ENCODE results near the gene RAD51B.

RAD51B gene

DNA sequence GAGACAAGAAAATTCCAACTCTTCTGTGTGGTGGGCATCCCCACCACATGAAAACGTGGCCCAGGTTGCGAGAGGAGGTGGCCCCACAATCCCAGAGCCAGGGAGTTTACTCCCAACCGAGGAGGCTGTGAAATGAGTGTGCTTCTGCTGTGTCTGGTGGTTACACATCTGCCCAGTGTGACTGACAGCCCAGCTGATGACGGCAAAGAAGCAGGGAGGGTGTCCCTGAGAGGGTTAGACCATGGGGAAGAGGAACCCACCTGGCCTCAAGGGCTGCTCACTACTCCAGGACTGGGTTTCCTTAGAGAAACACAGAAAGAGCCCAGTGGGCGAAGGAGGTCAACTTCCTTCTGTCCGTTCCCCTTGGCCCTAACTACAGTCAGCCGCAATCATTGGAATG is 948.7 kb downstream of the RAD51B start (continued):
- TF ChIP-seq, protein P1, sequence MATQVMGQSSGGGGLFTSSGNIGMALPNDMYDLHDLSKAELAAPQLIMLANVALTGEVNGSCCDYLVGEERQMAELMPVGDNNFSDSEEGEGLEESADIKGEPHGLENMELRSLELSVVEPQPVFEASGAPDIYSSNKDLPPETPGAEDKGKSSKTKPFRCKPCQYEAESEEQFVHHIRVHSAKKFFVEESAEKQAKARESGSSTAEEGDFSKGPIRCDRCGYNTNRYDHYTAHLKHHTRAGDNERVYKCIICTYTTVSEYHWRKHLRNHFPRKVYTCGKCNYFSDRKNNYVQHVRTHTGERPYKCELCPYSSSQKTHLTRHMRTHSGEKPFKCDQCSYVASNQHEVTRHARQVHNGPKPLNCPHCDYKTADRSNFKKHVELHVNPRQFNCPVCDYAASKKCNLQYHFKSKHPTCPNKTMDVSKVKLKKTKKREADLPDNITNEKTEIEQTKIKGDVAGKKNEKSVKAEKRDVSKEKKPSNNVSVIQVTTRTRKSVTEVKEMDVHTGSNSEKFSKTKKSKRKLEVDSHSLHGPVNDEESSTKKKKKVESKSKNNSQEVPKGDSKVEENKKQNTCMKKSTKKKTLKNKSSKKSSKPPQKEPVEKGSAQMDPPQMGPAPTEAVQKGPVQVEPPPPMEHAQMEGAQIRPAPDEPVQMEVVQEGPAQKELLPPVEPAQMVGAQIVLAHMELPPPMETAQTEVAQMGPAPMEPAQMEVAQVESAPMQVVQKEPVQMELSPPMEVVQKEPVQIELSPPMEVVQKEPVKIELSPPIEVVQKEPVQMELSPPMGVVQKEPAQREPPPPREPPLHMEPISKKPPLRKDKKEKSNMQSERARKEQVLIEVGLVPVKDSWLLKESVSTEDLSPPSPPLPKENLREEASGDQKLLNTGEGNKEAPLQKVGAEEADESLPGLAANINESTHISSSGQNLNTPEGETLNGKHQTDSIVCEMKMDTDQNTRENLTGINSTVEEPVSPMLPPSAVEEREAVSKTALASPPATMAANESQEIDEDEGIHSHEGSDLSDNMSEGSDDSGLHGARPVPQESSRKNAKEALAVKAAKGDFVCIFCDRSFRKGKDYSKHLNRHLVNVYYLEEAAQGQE (tag by site-specific recombination; IDR thresholded peaks at IDR 0.05): no peak
- TF ChIP-seq ZNF121 (tag by site-specific recombination; IDR thresholded peaks at IDR 0.05) (no peak), ZFP41 (tag by site-specific recombination; IDR thresholded peaks at IDR 0.05; ENCODE audit: borderline replicate concordance) (no peak), ZNF571 (tag by site-specific recombination; IDR thresholded peaks at IDR 0.05) (no peak), ZNF132 (tag by site-specific recombination; IDR thresholded peaks at IDR 0.05; ENCODE audit: borderline replicate concordance) (no peak), ZNF155 (tag by site-specific recombination; IDR thresholded peaks at IDR 0.05) (no peak), ZNF654 (tag by site-specific recombination; IDR thresholded peaks at IDR 0.05; ENCODE audit: low read depth) (no peak)
- TF ChIP-seq, protein P2, sequence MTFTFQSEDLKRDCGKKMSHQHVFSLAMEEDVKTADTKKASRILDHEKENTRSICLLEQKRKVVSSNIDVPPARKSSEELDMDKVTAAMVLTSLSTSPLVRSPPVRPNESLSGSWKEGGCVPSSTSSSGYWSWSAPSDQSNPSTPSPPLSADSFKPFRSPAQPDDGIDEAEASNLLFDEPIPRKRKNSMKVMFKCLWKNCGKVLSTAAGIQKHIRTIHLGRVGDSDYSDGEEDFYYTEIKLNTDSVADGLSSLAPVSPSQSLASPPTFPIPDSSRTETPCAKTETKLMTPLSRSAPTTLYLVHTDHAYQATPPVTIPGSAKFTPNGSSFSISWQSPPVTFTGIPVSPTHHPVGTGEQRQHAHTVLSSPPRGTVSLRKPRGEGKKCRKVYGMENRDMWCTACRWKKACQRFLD (tag by site-specific recombination; IDR thresholded peaks at IDR 0.05): no peak

DNA sequence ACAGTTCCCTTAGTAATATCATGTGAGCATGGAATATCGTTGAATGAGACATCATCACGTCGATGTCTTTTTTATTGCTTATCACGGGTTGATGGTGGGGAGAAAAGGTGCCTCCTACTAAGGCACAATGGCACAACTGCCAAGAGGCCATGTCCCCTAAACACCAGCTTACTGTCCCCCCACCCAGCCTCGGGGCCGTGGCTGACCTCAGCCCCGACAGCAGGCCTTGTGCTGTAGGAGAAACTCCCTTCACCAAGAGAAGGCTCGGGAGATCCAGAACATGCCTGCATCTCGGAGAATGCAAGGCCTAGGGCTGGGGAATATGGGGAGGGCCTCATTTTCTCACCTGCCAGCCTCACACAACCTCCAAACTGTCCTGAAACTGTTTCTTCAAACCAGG is 950.5 kb downstream of the RAD51B start:
- Histone ChIP-seq H3K27ac (ENCODE audit: extremely low read depth, low read depth, low read length) (no peak overlapping the region), H3K9me3 (ENCODE audit: control insufficient read depth, insufficient read depth, low read depth, low read length) (no peaks in the 10 kb centered on the region), H3K36me3 (ENCODE audit: control insufficient read depth in 2 of 2, insufficient read depth in 1 of 2, low read length in 2 of 2) (no peaks in the 10 kb centered on the region), H3K4me3 (ENCODE audit: low read depth, low read length) (no peak overlapping the region), H3K4me1 (ENCODE audit: control insufficient read depth, insufficient read depth, low read length) (no peaks in the 10 kb centered on the region)
- ChIA-PET CTCF (no interaction called here), POLR2A (no interaction called here)
- TF ChIP-seq, protein P3, sequence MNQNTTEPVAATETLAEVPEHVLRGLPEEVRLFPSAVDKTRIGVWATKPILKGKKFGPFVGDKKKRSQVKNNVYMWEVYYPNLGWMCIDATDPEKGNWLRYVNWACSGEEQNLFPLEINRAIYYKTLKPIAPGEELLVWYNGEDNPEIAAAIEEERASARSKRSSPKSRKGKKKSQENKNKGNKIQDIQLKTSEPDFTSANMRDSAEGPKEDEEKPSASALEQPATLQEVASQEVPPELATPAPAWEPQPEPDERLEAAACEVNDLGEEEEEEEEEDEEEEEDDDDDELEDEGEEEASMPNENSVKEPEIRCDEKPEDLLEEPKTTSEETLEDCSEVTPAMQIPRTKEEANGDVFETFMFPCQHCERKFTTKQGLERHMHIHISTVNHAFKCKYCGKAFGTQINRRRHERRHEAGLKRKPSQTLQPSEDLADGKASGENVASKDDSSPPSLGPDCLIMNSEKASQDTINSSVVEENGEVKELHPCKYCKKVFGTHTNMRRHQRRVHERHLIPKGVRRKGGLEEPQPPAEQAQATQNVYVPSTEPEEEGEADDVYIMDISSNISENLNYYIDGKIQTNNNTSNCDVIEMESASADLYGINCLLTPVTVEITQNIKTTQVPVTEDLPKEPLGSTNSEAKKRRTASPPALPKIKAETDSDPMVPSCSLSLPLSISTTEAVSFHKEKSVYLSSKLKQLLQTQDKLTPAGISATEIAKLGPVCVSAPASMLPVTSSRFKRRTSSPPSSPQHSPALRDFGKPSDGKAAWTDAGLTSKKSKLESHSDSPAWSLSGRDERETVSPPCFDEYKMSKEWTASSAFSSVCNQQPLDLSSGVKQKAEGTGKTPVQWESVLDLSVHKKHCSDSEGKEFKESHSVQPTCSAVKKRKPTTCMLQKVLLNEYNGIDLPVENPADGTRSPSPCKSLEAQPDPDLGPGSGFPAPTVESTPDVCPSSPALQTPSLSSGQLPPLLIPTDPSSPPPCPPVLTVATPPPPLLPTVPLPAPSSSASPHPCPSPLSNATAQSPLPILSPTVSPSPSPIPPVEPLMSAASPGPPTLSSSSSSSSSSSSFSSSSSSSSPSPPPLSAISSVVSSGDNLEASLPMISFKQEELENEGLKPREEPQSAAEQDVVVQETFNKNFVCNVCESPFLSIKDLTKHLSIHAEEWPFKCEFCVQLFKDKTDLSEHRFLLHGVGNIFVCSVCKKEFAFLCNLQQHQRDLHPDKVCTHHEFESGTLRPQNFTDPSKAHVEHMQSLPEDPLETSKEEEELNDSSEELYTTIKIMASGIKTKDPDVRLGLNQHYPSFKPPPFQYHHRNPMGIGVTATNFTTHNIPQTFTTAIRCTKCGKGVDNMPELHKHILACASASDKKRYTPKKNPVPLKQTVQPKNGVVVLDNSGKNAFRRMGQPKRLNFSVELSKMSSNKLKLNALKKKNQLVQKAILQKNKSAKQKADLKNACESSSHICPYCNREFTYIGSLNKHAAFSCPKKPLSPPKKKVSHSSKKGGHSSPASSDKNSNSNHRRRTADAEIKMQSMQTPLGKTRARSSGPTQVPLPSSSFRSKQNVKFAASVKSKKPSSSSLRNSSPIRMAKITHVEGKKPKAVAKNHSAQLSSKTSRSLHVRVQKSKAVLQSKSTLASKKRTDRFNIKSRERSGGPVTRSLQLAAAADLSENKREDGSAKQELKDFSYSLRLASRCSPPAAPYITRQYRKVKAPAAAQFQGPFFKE (tag by site-specific recombination; IDR thresholded peaks at IDR 0.05; ENCODE audit: borderline replicate concordance): no peak
- no peak for TF ChIP-seq REPIN1 (tag by site-specific recombination; IDR thresholded peaks at IDR 0.05; ENCODE audit: low read depth)
- no peak for TF ChIP-seq YY1 (tag by site-specific recombination; IDR thresholded peaks at IDR 0.05)
- TF ChIP-seq ZNF843 (tag by site-specific recombination; IDR thresholded peaks at IDR 0.05): no peak
- TF ChIP-seq, protein P4, sequence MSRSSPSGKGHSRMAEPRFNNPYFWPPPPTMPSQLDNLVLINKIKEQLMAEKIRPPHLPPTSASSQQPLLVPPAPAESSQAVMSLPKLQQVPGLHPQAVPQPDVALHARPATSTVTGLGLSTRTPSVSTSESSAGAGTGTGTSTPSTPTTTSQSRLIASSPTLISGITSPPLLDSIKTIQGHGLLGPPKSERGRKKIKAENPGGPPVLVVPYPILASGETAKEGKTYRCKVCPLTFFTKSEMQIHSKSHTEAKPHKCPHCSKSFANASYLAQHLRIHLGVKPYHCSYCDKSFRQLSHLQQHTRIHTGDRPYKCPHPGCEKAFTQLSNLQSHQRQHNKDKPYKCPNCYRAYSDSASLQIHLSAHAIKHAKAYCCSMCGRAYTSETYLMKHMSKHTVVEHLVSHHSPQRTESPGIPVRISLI (tag by site-specific recombination; IDR thresholded peaks at IDR 0.05): no peak
- no peak for TF ChIP-seq ZNF549 (tag by site-specific recombination; IDR thresholded peaks at IDR 0.05)
- no peak for TF ChIP-seq ZNF37A (tag by site-specific recombination; IDR thresholded peaks at IDR 0.05)
- no peak for TF ChIP-seq ZFP69B (tag by site-specific recombination; IDR thresholded peaks at IDR 0.05)

Measured in HEK293 (cell line).